Urothelium cell line (cell line): ENCODE measurements around the gene AHRR.
"Not testable (repeated sequence)": the region's sequence is repeated elsewhere in the genome, so short reads cannot be mapped to it uniquely, and the experiment has no call there.

Source experiments
- DNase-seq: peaks from one replicate; pipeline ENCODE4 v3.0.0; 2011; ENCODE audit warnings: low spot score, mixed read lengths
- FAIRE-seq: peaks from 2 replicates; lab custom pipeline; 2011; peaks lifted over from hg19 to GRCh38; lab: Jason Lieb, UNC

AHRR gene

GRCh38 chr5:321230-321725 lies at the start of gene AHRR:
AHRR (plus strand) TSS chr5:321714; CDS start chr5:343903, 22,189 bp downstream.
- FAIRE-seq (no peak), DNase-seq (no peak)

- not testable (repeated sequence) for FAIRE-seq, DNase-seq
Measured at GRCh38 chr5:271828-272167, 49.7 kb upstream of the AHRR start.

- not testable (repeated sequence) for FAIRE-seq, DNase-seq
Measured at GRCh38 chr5:273091-273490, 48.4 kb upstream of the AHRR start.

GRCh38 chr5:273491-273890 lies 48.0 kb upstream of the AHRR start:
- FAIRE-seq = not testable (repeated sequence)

GRCh38 chr5:274346-274745 lies 47.2 kb upstream of the AHRR start:
- DNase-seq, FAIRE-seq: not testable (repeated sequence)

More at GRCh38 chr5:273491-273890, 48.0 kb upstream of the AHRR start:
- not testable (repeated sequence) for DNase-seq

GRCh38 chr5:278646-279045 lies 42.9 kb upstream of the AHRR start:
- FAIRE-seq (no peak), DNase-seq (no peak)

GRCh38 chr5:279051-279665 lies 42.4 kb upstream of the AHRR start:
- not testable (repeated sequence) for DNase-seq, FAIRE-seq

GRCh38 chr5:285991-286557 lies 35.4 kb upstream of the AHRR start:
- no peak for FAIRE-seq
- no peak for DNase-seq

- not testable (repeated sequence) for FAIRE-seq, DNase-seq
Measured at GRCh38 chr5:290200-290599, 31.3 kb upstream of the AHRR start.

GRCh38 chr5:291345-291744 lies 30.2 kb upstream of the AHRR start:
- DNase-seq, FAIRE-seq: not testable (repeated sequence)

- DNase-seq, FAIRE-seq: not testable (repeated sequence)
Measured at GRCh38 chr5:294788-295187, 26.7 kb upstream of the AHRR start.

GRCh38 chr5:296207-296606 lies 25.3 kb upstream of the AHRR start:
- not testable (repeated sequence) for DNase-seq, FAIRE-seq

GRCh38 chr5:296954-297353 lies 24.6 kb upstream of the AHRR start:
- not testable (repeated sequence) for DNase-seq

GRCh38 chr5:297448-297847 lies 24.1 kb upstream of the AHRR start:
- not testable (repeated sequence) for DNase-seq, FAIRE-seq

More at GRCh38 chr5:296954-297353, 24.6 kb upstream of the AHRR start:
- FAIRE-seq = not testable (repeated sequence)

- not testable (repeated sequence) for FAIRE-seq, DNase-seq
Measured at GRCh38 chr5:297991-298736, 23.4 kb upstream of the AHRR start.

- no peak for DNase-seq
Measured at GRCh38 chr5:298737-299125, 22.8 kb upstream of the AHRR start.

GRCh38 chr5:299921-300320 lies 21.6 kb upstream of the AHRR start:
- not testable (repeated sequence) for DNase-seq, FAIRE-seq

More at GRCh38 chr5:298737-299125, 22.8 kb upstream of the AHRR start:
- FAIRE-seq = no peak

GRCh38 chr5:300691-301435 lies 20.7 kb upstream of the AHRR start:
- peak; percentile 23 for FAIRE-seq
- not testable (repeated sequence) for DNase-seq

GRCh38 chr5:302416-302815 lies 19.1 kb upstream of the AHRR start:
- FAIRE-seq, DNase-seq: not testable (repeated sequence)

GRCh38 chr5:302966-303365 lies 18.5 kb upstream of the AHRR start:
- no peak for FAIRE-seq

GRCh38 chr5:303741-304140 lies 17.8 kb upstream of the AHRR start:
- FAIRE-seq = peak; percentile 81

More at GRCh38 chr5:302966-303365, 18.5 kb upstream of the AHRR start:
- no peak for DNase-seq

More at GRCh38 chr5:303741-304140, 17.8 kb upstream of the AHRR start:
- DNase-seq = not testable (repeated sequence)
